Prostate gland (tissue), 2 donors: ENCODE data around the gene KNCN. TPM values are rescaled to one million over a fixed set of nuclear protein-coding genes. Genes with fewer than 3 reads are reported as not detected.

Experiments
- DNase-seq: peaks from one replicate; pipeline ENCODE4 v3.0.0-alpha.2; 2019; ENCODE audit warnings: low spot score
- H3K27ac ChIP-seq, 2 donors: fragments of 200-600 bp; sonication (generic); 2 replicates each; pipeline ENCODE4 v1.5.1; 2017 to 2019
- H3K27me3 ChIP-seq: fragments of 200-600 bp; sonication (generic); replicated peaks from 2 replicates; pipeline ENCODE4 v1.5.1; 2019; ENCODE audit not compliant: insufficient read depth
- H3K36me3 ChIP-seq, 2 donors: fragments of 200-600 bp; sonication (generic); 1 replicate in 1 of 2; 2 replicates in 1 of 2; pipeline versions ENCODE4 v1.5.1 to v1.8.1; 2017 to 2019
- H3K4me1 ChIP-seq: fragments of 200-600 bp; sonication (generic); replicated peaks from 2 replicates; pipeline ENCODE4 v1.5.1; 2019
- H3K4me3 ChIP-seq, 2 donors: fragments of 200-600 bp; sonication (generic); 2 replicates each; pipeline ENCODE4 v1.5.1; 2017 to 2019
- H3K9me3 ChIP-seq: fragments of 200-600 bp; sonication (generic); 2 replicates; pipeline ENCODE4 v1.5.1; 2017
- POLR2A ChIP-seq: fragments of 450-650 bp; IDR thresholded peaks from one replicate; pipeline ENCODE4 v1.6.1; 2016; ENCODE audit warnings: antibody characterized with exemption, mild to moderate bottlenecking
- POLR2AphosphoS5 ChIP-seq: sonication (generic); formaldehyde crosslinking; IDR thresholded peaks from one replicate; pipeline ENCODE4 v1.6.1; 2017; ENCODE audit warnings: antibody characterized with exemption
- WGBS: methylation state at CpG from one replicate; pipeline ENCODE4 v1.1.5; 2018; 5-methylcytosine and 5-hydroxymethylcytosine counted together
- intact Hi-C: fragments of 100-400 bp; cut with DNase I; formaldehyde crosslinking; loops from one replicate; pipeline ENCODE4 v1.14.2; 2022
- total RNA-seq, 2 donors: library from RNA; depleted of rRNA; stranded (reverse); fragments of >200 nt; gene quantifications; one replicate each; pipeline ENCODE4 v1.1.0, GENCODE V29; 2016
- TF ChIP-seq, protein P1 (sequence below), 4 experiments: fragments of 200-600 bp in 2 of 4; fragments of 450-650 bp in 2 of 4; sonication (generic) in 2 of 4; IDR thresholded peaks; 1 replicate in 3 of 4; 2 replicates in 1 of 4; pipeline ENCODE4 v1.5.1; 2016 to 2019; ENCODE audit warnings: antibody characterized with exemption in 4 of 4, mild to moderate bottlenecking in 2 of 4, moderate library complexity in 2 of 4

Gene KNCN
- total RNA-seq, 2 donors from 2014 or later = not detected

DNA sequence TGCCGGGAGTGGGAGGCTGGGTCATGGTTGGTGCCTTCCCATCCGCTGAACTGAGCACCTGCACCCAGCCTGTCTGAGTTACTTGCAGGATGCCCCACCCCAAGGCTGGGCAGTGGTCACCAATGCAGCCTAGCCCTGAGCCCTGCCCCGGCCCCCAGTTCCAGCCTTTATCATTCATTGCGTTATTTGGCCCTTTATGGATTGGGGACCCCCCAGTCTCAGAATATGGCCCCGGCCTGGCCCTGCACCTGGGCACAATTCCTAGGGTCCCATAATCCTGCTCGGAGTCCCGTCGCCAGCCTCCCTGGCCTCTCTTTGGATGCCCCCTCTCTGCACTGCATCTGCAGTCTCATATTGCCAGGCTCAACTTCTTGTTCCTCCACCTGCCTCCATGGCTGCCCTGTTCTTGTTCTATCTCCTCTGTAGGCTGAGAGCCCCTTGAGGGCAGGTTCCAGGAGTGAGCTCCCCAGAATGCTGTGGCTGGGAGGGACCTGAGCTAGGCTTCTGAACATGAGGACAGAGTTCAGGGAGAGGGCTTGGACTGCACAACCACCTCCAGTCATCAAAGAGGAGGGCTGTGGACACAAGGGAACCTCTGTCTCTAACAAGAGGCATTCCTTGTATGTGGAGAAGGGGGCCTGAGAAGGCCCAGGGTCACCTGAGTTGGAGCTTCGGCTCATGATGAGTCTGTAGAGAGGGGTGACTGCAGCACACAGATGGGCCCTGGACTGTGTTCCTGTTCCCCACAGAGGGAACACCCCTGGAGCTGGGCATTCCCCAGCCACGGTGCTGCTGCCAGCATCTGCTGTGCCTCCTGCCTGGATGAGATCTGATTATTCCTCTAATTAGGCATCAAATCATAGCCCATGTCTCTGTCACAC is 1.1 kb upstream of the KNCN start:
- Histone ChIP-seq H3K4me1 (no peaks in the 10 kb centered on the region), H3K27me3 (no peaks in the 10 kb centered on the region), H3K36me3 (no peaks in the 10 kb centered on the region), H3K9me3 (no peaks in the 10 kb centered on the region), H3K27ac (no peak overlapping the region), H3K4me3 (no peak overlapping the region)
- DNase-seq = no peak
- TF ChIP-seq POLR2A = no peak
- TF ChIP-seq POLR2AphosphoS5 = no peak
- 91% methylated on average over 10 of the region's 10 CpGs for WGBS
- intact Hi-C loops = no loop called here

DNA sequence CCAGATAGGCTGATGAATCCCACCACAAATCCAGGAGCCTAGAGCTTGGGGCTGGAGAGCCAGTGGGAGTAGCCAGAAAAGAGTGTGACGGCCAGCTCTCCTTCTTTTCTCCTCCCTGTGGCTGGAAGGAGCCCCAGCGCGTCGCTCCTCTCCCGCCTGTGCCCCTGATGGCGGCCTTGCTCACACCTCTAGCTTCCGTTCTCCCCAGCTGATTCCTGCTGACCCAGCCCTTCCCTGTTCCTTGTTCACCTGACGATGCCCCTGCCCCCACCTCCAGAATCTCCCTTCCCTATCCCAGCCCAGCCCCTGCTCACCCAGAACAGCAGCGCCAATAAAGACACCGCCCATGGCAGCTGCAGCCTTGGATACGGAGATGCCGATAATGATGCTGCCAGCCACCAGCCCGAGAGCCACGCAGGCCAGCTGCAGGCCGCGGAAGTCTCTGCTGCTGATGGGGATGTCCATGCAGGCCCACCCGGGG is 656 bp downstream of the KNCN start:
- no peak for DNase-seq
- TF ChIP-seq, protein P1, sequence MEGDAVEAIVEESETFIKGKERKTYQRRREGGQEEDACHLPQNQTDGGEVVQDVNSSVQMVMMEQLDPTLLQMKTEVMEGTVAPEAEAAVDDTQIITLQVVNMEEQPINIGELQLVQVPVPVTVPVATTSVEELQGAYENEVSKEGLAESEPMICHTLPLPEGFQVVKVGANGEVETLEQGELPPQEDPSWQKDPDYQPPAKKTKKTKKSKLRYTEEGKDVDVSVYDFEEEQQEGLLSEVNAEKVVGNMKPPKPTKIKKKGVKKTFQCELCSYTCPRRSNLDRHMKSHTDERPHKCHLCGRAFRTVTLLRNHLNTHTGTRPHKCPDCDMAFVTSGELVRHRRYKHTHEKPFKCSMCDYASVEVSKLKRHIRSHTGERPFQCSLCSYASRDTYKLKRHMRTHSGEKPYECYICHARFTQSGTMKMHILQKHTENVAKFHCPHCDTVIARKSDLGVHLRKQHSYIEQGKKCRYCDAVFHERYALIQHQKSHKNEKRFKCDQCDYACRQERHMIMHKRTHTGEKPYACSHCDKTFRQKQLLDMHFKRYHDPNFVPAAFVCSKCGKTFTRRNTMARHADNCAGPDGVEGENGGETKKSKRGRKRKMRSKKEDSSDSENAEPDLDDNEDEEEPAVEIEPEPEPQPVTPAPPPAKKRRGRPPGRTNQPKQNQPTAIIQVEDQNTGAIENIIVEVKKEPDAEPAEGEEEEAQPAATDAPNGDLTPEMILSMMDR (IDR thresholded peaks at IDR 0.05) = no peak
- no peak for TF ChIP-seq POLR2A
- no peak for TF ChIP-seq POLR2AphosphoS5
- no peaks in the 10 kb centered on the region for H3K4me1 ChIP-seq
- intact Hi-C loops = no loop called here
- no peak overlapping the region for H3K4me3 ChIP-seq
- no peaks in the 10 kb centered on the region for H3K36me3 ChIP-seq
- 78% methylated on average over 17 of the region's 17 CpGs for WGBS
- no peak overlapping the region for H3K27ac ChIP-seq
- no peaks in the 10 kb centered on the region for H3K27me3 ChIP-seq
- no peaks in the 10 kb centered on the region for H3K9me3 ChIP-seq

DNA sequence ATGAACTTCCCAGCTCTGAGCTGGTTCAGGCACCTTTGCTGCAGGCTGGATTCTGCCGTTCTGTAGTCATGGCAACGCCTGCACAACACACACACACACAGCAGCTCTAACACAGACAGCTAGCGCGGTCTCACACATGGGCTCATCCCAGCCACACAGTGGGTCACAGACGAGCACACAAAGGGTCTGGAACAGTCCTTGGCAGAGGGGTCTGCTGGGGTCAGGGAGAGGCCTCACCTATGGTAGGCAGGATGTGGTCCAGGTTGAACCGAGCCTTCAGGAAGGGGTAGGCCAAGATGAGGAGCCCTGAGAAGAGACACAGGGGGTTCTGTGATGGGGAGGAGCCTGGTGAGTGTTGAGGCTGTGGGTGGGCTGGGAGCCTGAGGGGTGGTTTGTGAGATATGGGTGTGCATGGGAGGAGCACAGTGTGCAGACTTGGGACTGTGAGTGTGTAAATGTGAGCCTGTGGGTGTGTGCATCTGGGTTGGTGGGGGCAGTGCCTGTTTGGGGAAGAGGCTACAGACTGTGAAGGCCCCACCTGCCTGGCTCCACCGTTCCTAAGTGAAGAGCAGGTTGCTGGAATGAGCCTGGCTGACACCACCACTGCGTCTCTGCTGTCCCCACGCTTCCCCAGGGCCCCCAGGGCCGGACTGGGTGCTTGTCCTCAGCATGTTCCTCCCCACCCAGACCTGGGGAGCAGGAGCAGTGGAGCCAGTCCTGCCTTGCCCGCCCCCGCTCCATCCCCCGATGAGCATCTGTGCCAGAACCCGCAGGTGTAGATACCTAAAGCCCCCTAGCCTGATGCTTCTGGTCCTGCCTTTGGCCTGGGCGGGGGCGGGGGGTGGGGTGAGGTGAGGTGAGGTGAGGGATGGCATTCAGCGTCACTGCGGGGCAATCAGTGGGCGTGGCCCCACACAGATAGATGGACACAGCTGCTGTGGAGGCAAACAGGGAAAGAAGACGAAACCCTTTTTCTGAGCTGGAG is 1.5 kb downstream of the KNCN start:
- Histone ChIP-seq H3K36me3 (no peaks in the 10 kb centered on the region), H3K4me3 (no peak overlapping the region), H3K27me3 (no peaks in the 10 kb centered on the region), H3K4me1 (no peaks in the 10 kb centered on the region), H3K27ac (no peak overlapping the region), H3K9me3 (no peaks in the 10 kb centered on the region)
- WGBS = 43% methylated on average over 19 of the region's 20 CpGs
- intact Hi-C loops = no loop called here
- DNase-seq = no peak
- TF ChIP-seq POLR2A (no peak), POLR2AphosphoS5 (no peak)
- TF ChIP-seq, protein P1 (IDR thresholded peaks at IDR 0.05) = no peak

DNA sequence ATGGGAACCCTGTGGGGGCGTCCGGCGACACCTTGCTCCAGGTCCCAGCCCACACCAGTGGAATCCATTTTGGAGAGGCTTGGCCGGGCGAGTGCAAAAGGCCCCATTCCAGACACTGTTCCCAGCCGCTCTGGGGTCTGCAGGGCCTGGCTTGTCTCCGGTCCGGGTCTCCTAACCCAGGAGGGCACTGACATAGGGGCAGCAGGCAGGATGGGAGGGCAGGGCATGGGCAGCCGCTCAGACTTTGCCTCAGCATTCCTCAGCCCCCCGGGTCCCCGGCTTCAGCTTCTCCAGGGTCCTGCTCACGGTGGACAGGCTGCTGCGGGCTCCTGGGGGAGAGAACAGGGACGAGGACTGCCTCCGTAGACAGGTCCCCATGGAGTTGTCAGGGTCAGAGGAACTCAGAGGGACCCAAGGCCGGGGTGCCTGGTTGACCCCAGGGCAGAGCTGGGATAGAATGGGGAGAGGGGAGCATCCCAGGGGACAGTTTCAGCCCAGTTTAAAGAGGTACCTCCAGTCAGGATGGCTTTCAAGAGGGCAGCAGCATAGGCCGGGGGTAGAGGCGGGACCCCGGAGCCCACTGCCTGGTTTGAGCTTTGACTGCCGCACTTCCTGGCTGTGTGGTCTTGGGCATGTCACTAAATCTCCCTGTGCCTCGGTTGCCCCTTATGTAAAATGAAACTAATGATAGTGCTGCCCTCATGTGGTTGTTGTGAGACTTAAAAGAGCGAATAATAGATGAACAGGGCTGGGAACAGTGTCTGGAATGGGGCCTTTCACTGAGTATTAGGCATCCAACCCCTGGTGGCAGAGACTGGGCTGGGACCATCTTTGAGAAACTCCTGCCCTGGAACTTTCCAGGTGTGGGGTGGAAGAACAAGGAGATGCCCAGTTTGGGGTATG is 3.7 kb downstream of the KNCN start:
- H3K27me3 ChIP-seq = peaks cover 3% of the 10 kb centered on the region
- no peaks in the 10 kb centered on the region for H3K9me3 ChIP-seq
- WGBS = 80% methylated on average over 21 of the region's 22 CpGs
- no peak overlapping the region for H3K4me3 ChIP-seq
- intact Hi-C loops = no loop called here
- no peaks in the 10 kb centered on the region for H3K36me3 ChIP-seq
- H3K4me1 ChIP-seq = no peaks in the 10 kb centered on the region
- no peak for DNase-seq
- no peak overlapping the region for H3K27ac ChIP-seq
- TF ChIP-seq, protein P1 (IDR thresholded peaks at IDR 0.05) = peak in 3 of 4 experiments; percentile 25 to 38 (median 31)
- no peak for TF ChIP-seq POLR2A
